AG08396 (cell line): ENCODE data around the gene BID.

Experiments
- DNase-seq: peaks from one replicate; pipeline ENCODE4 v3.0.0; 2012; ENCODE audit warnings: low spot score, mixed read lengths

The BID gene

DNA sequence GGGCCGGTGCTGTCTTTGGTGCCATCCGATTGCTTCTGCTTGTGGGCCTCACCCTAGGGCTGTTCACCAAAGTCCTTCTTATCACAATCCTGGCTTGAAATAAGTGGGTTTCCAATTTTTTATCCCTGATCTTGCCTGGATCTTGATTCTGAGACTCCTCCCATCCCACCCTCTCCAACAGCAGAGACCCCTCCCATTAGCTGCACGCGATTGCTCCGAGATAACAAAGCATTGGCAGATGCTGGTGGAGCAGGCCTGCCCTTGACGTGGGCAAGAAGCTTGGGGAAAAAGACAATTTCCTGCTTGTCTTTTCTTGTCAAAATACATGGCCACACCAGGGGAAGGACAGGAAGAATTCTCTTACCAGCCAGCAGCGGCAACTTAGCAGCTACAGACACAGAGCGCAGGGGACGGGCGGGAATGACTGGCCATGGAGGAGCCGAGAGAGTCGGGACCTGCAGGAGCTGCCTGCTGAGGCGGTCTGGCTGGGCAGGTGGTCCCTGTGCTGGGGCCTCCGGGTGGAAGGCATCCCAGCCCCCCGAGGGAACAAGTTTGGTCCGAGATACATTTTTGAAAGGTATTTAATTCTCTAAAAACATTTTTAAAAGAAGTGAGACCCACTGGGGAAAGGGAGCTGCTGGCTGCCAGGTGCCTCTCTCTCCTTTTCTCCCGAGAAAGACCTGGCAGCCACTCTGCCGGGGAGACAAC is 9.7 kb upstream of the BID start:
- DNase-seq, result no peak

DNA sequence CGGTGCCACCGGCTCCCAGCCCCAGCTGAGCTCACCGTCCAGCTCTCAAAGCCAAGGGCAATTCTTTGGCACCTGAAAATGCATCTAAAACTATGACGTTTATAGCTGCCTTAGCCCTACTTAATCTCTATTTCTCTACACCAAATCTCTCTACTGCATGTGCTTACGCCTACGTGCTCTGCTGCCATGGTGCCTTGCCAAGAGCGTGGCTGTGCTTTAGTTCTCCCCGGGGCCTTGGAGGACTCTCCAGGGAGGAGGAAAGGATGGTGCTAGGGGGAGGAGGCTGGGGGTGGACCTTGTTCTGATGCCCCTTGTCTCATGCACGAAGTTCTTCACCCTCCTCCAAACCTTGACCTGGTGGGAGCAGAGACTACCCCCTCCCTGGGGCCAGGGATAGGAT is 9.0 kb upstream of the BID start:
- DNase-seq, result no peak

- no peak for DNase-seq
These were observed 8.4 kb upstream of the BID start for GRCh38 chr22:17782621-17783020.

GRCh38 chr22:17782158-17782557 is 7.9 kb upstream of the BID start:
- no peak for DNase-seq

- DNase-seq, result peak; percentile 88
These were observed 7.2 kb upstream of the BID start for GRCh38 chr22:17781319-17782031.

DNA sequence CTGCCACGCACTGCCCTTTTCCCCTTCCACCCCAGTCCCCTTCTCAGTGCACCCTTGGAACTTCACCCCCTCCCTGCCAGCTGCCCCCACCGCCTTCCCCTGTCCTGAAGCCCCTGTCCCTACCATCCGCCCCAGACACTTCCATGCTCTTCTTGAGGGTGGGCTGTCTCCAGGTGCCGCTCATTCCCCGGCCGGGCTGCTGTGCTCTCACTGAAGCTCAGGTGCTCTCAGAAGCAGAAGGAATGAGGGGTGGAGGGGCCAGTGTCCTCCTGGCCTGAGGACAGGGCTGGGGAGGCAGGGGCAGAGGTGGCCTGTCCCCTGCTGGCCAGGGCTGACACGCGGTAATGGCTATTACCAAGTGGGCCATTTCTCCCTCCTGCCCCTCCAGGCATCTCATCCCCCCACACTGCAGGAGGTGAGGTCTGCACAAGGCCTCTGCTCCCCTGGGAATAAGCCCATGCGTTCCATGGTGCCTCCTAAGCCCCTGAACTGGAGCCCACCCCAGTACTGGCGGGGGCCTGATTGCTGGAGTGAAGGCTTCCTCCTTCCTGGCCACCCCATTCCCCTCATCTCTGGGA is 6.6 kb upstream of the BID start:
- no peak for DNase-seq

DNA sequence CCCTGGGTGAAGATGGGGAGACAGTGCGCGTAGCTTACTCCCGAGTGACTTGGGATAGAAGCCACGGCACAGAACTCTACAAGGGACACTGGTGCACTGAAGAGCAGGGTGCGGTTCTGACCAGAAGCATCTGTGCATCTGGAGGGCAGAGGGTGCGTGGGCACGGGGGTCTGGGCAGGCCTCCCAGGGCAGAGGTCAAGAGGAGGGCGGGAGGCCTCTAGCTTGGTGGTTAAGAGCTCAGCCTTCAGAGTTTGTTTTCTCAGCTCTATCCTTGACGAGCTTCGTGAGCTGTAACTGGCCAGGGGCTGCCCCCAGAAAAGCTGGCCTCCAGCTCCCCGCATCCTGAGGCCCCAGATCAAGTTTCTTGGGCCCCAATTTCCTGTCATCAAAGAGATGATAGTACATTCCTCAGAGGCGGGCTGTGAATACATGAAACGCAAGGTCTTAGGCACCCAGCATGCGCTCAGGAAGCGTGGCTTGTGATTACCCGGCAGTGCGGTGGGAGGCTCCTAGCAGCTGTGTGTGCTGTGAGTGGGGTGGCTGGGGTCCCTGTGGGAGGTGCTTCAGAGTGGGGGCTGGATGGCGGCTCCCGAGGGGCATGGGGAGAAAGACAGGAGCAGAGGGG is 6.0 kb upstream of the BID start:
- no peak for DNase-seq

GRCh38 chr22:17779286-17780115 is 5.2 kb upstream of the BID start:
- no peak for DNase-seq

GRCh38 chr22:17778412-17778976 is 4.2 kb upstream of the BID start:
- no peak for DNase-seq

GRCh38 chr22:17777717-17778044 is 3.4 kb upstream of the BID start:
- no peak for DNase-seq

GRCh38 chr22:17777005-17777716 is 2.9 kb upstream of the BID start:
- DNase-seq, result no peak

- DNase-seq, result no peak
These were observed 1.7 kb upstream of the BID start for GRCh38 chr22:17775781-17776465.

DNA sequence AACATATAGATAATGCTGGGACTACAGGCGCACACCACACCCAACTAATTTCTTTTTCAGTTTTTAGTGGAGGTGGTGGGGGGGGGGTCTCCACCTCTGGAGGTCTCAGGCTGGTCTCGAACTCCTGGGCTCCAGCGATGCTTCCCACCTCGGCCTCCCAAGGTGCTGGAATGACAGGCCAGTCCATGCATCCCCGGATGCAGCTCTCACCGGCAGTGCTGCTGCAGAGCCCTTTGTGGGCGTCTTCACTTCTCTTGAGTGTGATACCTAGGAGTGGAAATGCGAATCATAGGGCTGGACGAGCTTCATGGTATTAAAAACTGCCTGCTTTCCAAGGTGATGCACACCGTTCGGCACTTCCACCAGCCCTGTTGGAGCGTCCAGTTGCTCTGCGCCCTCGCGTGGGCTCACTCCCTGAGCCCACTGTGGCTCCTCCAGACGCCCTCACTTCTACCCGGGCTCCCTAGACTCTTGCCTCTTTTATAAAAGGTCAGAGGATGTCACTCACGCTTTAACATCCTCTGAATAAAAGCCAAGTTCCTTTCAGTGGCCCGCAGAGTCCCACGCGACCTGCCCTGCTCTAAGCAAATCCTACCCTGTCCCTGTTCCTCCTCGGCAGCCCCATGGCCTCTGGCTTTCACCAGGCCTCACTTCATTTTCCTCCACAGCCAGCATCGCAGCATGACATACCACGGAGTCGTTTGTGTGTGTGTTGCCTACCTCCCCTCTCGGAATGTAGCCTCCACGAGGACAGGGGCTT is 837 bp upstream of the BID start:
- no peak for DNase-seq

GRCh38 chr22:17773606-17774205 is 563 bp downstream of the BID start:
- peak; percentile 75 for DNase-seq

DNA sequence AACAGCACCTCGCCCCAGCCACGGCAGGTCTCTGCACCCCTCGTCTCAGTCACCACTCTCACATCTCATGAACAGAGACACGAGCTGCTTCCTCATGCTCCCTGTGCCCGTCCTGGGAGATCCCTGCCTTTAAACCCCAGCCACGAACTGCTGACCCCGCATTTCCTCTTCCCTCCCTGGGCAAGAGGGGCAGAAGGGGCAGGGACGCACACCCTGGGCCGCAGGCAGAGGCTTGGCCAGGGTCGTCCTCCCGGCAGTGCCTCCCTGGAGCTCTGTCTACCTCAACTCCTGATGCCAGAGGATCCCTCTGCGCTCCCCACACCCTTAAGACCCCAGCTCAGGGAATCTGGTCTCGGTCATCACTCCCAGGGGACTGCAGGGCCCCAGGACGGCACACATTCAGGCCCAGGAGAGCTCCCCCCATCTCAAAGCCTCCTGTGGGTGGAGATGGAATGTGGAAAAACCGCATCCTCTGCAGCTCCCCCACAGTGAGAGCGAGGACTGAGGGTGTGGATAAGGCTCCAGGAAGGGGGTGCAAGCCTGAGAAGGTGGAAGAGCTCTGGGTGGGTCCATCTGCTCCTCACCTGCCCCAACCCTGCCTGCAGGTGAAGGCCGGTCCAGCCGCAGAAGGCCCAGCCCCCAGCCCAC is 1.2 kb downstream of the BID start:
- peak; percentile 65 for DNase-seq

DNA sequence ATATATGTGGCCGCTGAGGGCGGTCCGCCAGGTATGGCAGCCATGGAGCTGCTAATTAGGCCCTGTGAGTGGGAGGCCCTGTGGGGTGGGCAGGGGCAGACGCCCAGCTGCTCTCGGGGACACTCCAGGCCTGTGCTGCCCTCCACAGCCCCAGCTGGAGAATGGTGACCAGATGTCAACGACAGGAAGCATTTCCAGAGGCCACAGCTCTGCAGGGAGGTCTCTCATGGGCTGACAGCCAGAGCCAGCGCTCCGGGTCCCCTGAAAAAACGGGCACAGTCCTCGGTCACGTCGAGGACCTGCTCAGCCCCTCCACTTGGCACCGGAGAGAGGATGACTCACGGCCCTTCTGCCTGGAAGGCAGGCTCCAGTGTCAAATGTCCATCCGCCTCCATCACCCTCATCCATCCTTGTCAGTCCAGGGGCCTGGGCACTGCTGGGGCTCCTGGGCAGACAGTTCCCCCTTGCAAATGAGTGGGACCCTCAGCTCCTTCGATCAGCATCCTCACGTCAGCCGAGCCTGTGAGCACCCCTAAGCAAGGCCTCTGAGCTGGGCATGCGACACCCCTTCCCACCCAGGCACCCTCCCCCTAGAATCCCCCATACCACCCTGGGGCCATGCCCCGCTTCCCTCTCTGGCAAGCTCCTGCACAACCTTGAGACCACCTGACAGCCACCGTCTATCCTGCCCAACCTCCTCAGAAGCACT is 1.9 kb downstream of the BID start:
- no peak for DNase-seq

GRCh38 chr22:17770180-17771077 is 3.8 kb downstream of the BID start:
- DNase-seq, result no peak
